GM12875 (cell line): ENCODE measurements around the gene U2AF1L4.

ENCODE experiments used
- H3K4me3 ChIP-seq: one replicate; pipeline ENCODE4 v1.5.1; 2011; ENCODE audit warnings: low read depth, low read length, control low read depth
- CTCF ChIP-seq: IDR thresholded peaks from 2 replicates; pipeline ENCODE4 v1.5.1; 2011; ENCODE audit warnings: low read depth, mild to moderate bottlenecking, control low read depth, inconsistent platforms, low read length, moderate library complexity, borderline replicate concordance; ENCODE audit not compliant: insufficient read depth

U2AF1L4 gene

GRCh38 chr19:35789978-35790944 lies 45.0 kb upstream of the U2AF1L4 start:
- TF ChIP-seq CTCF, result no peak
- H3K4me3 ChIP-seq, result no peak overlapping the region

GRCh38 chr19:35789195-35789977 lies 44.2 kb upstream of the U2AF1L4 start:
- H3K4me3 ChIP-seq, result no peak overlapping the region
- no peak for TF ChIP-seq CTCF

- no peak for TF ChIP-seq CTCF
- no peak overlapping the region for H3K4me3 ChIP-seq
Measured at GRCh38 chr19:35788205-35788960, 43.2 kb upstream of the U2AF1L4 start.

- no peak for TF ChIP-seq CTCF
- no peak overlapping the region for H3K4me3 ChIP-seq
Measured at GRCh38 chr19:35787227-35787799, 42.1 kb upstream of the U2AF1L4 start.

- no peak overlapping the region for H3K4me3 ChIP-seq
Measured at GRCh38 chr19:35786299-35787160, 41.3 kb upstream of the U2AF1L4 start.

More at GRCh38 chr19:35786299-35787160, 41.3 kb upstream of the U2AF1L4 start:
- no peak for TF ChIP-seq CTCF
